ENCODE measurements around the gene SDHAF1. TPM values are rescaled to one million over a fixed set of nuclear protein-coding genes. Genes with fewer than 3 reads are reported as not detected.
A peak's percentile ranks its signal among the peaks of the same experiment; 100 is the strongest.

SDHAF1 gene
- total RNA-seq, 1 donor from 2014 or later, result 15.5 TPM

- H3K4me3 Mint-ChIP-seq (ENCODE audit: unreplicated experiment), result no peak overlapping the region
- H3K4me1 Mint-ChIP-seq (ENCODE audit: unreplicated experiment), result peaks cover 10% of the 10 kb centered on the region
- no peak for DNase-seq (ENCODE audit: extremely low spot score, unreplicated experiment)
- no peaks in the 10 kb centered on the region for H3K9me3 Mint-ChIP-seq (ENCODE audit: unreplicated experiment)
- H3K27me3 Mint-ChIP-seq (ENCODE audit: unreplicated experiment), result no peaks in the 10 kb centered on the region
- no peaks in the 10 kb centered on the region for H3K36me3 Mint-ChIP-seq (ENCODE audit: unreplicated experiment)
- no peak overlapping the region for H3K27ac Mint-ChIP-seq (ENCODE audit: unreplicated experiment)
- TF ChIP-seq CTCF (IDR thresholded peaks at IDR 0.05), result no peak
Observed at GRCh38 chr19:36006955-36007354, 12.0 kb downstream of the SDHAF1 start.

- Mint-ChIP-seq H3K27me3 (ENCODE audit: unreplicated experiment) (no peaks in the 10 kb centered on the region), H3K9me3 (ENCODE audit: unreplicated experiment) (no peaks in the 10 kb centered on the region), H3K4me3 (ENCODE audit: unreplicated experiment) (peak within 1 kb of the TSS; percentile 66), H3K27ac (ENCODE audit: unreplicated experiment) (peak within 1 kb of the TSS; percentile 29), H3K36me3 (ENCODE audit: unreplicated experiment) (no peaks in the 10 kb centered on the region), H3K4me1 (ENCODE audit: unreplicated experiment) (peaks cover 16% of the 10 kb centered on the region)
- TF ChIP-seq CTCF (IDR thresholded peaks at IDR 0.05), result no peak
- DNase-seq (ENCODE audit: extremely low spot score, unreplicated experiment), result no peak
Observed at GRCh38 chr19:36008336-36008978, 13.5 kb downstream of the SDHAF1 start, which contains the start of gene SYNE4. Gene SYNE4, minus strand, starts transcription at chr19:36008813. Its CDS starts 132 bp downstream, at chr19:36008681.

DNA sequence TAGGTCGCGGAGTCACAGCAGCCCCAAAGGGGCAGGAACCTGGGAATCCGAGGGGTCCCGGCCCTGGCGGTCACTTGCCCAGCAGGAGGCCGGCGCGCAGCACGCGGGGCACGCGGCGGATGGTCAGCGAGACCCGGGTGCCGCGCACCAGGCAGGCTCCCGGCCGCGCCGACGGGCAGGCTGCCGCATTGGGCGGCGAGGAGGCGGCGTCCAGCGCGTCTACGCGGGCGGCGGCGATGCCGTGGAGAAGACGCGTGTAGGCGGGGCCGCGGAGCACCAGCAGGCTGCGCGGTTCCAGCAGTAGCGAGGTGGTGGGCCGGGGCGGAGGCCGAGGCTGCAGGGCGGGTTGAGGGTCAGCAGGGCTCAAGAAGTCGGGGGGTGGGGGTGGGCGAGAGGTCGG, 14.2 kb downstream of the SDHAF1 start:
- peak overlapping the region; percentile 29 for H3K27ac Mint-ChIP-seq (ENCODE audit: unreplicated experiment)
- peaks cover 22% of the 10 kb centered on the region for H3K4me1 Mint-ChIP-seq (ENCODE audit: unreplicated experiment)
- no peak for TF ChIP-seq CTCF (IDR thresholded peaks at IDR 0.05)
- no peaks in the 10 kb centered on the region for H3K27me3 Mint-ChIP-seq (ENCODE audit: unreplicated experiment)
- DNase-seq (ENCODE audit: extremely low spot score, unreplicated experiment), result peak; percentile 85
- H3K4me3 Mint-ChIP-seq (ENCODE audit: unreplicated experiment), result peak overlapping the region; percentile 66
- no peaks in the 10 kb centered on the region for H3K9me3 Mint-ChIP-seq (ENCODE audit: unreplicated experiment)
- no peaks in the 10 kb centered on the region for H3K36me3 Mint-ChIP-seq (ENCODE audit: unreplicated experiment)

- no peak for DNase-seq (ENCODE audit: extremely low spot score, unreplicated experiment)
- TF ChIP-seq CTCF (IDR thresholded peaks at IDR 0.05), result no peak
- Mint-ChIP-seq H3K4me3 (ENCODE audit: unreplicated experiment) (peak overlapping the region; percentile 66), H3K36me3 (ENCODE audit: unreplicated experiment) (no peaks in the 10 kb centered on the region), H3K9me3 (ENCODE audit: unreplicated experiment) (no peaks in the 10 kb centered on the region), H3K27me3 (ENCODE audit: unreplicated experiment) (no peaks in the 10 kb centered on the region), H3K27ac (ENCODE audit: unreplicated experiment) (peak overlapping the region; percentile 29), H3K4me1 (ENCODE audit: unreplicated experiment) (peaks cover 27% of the 10 kb centered on the region)
Observed at GRCh38 chr19:36009633-36010379, 14.8 kb downstream of the SDHAF1 start.

DNA sequence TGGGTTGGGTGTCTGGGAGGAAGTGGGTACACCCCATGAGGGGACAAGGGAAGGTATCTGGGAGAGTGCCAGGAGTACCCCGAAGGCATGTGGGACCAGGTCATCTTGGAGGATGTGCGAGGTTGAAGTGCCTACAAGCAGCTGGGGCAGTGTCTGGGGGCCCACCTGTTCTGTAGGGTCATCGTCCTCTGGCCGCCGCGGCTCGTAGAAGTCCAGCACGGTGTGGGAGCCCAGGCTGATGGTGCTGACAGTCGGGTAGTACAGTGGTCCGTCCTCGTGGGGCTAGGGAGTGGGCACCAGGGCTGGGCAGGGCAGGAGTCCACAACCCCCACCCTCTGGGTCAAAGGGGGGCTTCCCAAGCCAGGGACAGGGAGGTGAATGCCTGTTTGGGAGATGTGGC, 15.4 kb downstream of the SDHAF1 start:
- no peak for DNase-seq (ENCODE audit: extremely low spot score, unreplicated experiment)
- TF ChIP-seq CTCF (IDR thresholded peaks at IDR 0.05), result no peak
- Mint-ChIP-seq H3K27me3 (ENCODE audit: unreplicated experiment) (no peaks in the 10 kb centered on the region), H3K36me3 (ENCODE audit: unreplicated experiment) (peaks cover 2% of the 10 kb centered on the region), H3K4me1 (ENCODE audit: unreplicated experiment) (peaks cover 30% of the 10 kb centered on the region), H3K4me3 (ENCODE audit: unreplicated experiment) (no peak overlapping the region), H3K9me3 (ENCODE audit: unreplicated experiment) (no peaks in the 10 kb centered on the region), H3K27ac (ENCODE audit: unreplicated experiment) (no peak overlapping the region)

Data from osteocyte (in vitro differentiated cells).